ENCODE results near the gene PYM1.
A peak's percentile ranks its signal among the peaks of the same experiment; 100 is the strongest.

Gene PYM1

DNA sequence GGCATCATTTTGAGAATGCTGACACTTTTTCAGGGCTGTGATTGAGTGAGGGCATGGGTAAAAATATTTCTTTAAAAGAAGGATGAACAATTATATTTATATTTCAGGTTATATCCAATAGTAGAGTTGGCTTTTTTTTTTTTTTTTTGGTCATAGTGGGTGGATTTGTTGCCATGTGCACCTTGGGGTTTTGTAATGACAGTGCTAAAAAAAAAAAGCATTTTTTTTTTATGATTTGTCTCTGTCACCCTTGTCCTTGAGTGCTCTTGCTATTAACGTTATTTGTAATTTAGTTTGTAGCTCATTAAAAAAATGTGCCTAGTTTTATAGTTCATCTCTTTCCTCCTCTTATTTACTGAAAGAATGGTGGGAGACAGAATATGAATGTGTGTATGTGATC, 44.8 kb upstream of the PYM1 start:
- DNase-seq (ENCODE audit: extremely low spot score): no peak
- ChIA-PET POLR2A (no interaction called here), CTCF (interaction anchor here (0.7 kb wide), 1 partner anchor 57 kb away, joined by 4 read pairs; no protein-coding TSS in a partner anchor)
- TF ChIP-seq BHLHE40 (IDR thresholded peaks at IDR 0.05; ENCODE audit: borderline replicate concordance): no peak
- TF ChIP-seq CTBP1 (IDR thresholded peaks at IDR 0.05; ENCODE audit: borderline replicate concordance): no peak
- TF ChIP-seq ARNT (IDR thresholded peaks at IDR 0.05): no peak
- TF ChIP-seq TARDBP (IDR thresholded peaks at IDR 0.05): no peak
- no peak for TF ChIP-seq ELF4 (IDR thresholded peaks at IDR 0.05)
- TF ChIP-seq FOXM1 (IDR thresholded peaks at IDR 0.05; ENCODE audit: borderline replicate concordance): no peak
- TF ChIP-seq HDGF (IDR thresholded peaks at IDR 0.05; ENCODE audit: borderline replicate concordance): no peak
- no peak for TF ChIP-seq LEF1 (IDR thresholded peaks at IDR 0.05; ENCODE audit: borderline replicate concordance)
- no peak for TF ChIP-seq FOXA1 (IDR thresholded peaks at IDR 0.05)
- no peak for TF ChIP-seq ZNF384 (IDR thresholded peaks at IDR 0.05)
- TF ChIP-seq SP1 (IDR thresholded peaks at IDR 0.05): no peak
- no peak for TF ChIP-seq L3MBTL2 (conservative IDR thresholded peaks at IDR 0.05)
- TF ChIP-seq FOXK2 (IDR thresholded peaks at IDR 0.05): no peak

DNA sequence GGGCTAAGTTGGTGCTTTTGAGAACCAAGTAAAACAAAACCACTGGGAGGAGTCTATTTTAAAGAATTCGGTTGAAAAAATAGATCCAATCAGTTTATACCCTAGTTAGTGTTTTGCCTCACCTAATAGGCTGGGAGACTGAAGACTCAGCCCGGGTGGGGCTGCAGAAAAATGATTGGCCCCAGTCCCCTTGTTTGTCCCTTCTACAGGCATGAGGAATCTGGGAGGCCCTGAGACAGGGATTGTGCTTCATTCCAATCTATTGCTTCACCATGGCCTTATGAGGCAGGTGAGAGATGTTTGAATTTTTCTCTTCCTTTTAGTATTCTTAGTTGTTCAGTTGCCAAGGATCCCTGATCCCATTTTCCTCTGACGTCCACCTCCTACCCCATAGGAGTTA, 44.3 kb upstream of the PYM1 start:
- TF ChIP-seq, protein P1, sequence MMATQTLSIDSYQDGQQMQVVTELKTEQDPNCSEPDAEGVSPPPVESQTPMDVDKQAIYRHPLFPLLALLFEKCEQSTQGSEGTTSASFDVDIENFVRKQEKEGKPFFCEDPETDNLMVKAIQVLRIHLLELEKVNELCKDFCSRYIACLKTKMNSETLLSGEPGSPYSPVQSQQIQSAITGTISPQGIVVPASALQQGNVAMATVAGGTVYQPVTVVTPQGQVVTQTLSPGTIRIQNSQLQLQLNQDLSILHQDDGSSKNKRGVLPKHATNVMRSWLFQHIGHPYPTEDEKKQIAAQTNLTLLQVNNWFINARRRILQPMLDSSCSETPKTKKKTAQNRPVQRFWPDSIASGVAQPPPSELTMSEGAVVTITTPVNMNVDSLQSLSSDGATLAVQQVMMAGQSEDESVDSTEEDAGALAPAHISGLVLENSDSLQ (IDR thresholded peaks at IDR 0.05): no peak
- no peak for TF ChIP-seq SP1 (IDR thresholded peaks at IDR 0.05)
- TF ChIP-seq HDGF (IDR thresholded peaks at IDR 0.05; ENCODE audit: borderline replicate concordance): no peak
- TF ChIP-seq BHLHE40 (IDR thresholded peaks at IDR 0.05; ENCODE audit: borderline replicate concordance): no peak
- CTCF ChIA-PET: interaction anchor here (0.7 kb wide), 1 partner anchor 57 kb away, joined by 4 read pairs; no protein-coding TSS in a partner anchor
- DNase-seq (ENCODE audit: extremely low spot score): no peak
- POLR2A ChIA-PET: no interaction called here

GRCh38 chr12:55970775-55971174, 43.1 kb upstream of the PYM1 start:
- CTCF ChIA-PET: no interaction called here
- POLR2A ChIA-PET: interaction anchor here (0.9 kb wide), 1 partner anchor 153 kb away, joined by 3 read pairs; the partner anchor contains the start of gene SARNP
- TF ChIP-seq CTBP1 (IDR thresholded peaks at IDR 0.05; ENCODE audit: borderline replicate concordance): no peak
- TF ChIP-seq FOXK2 (IDR thresholded peaks at IDR 0.05): no peak
- TF ChIP-seq FOXM1 (IDR thresholded peaks at IDR 0.05; ENCODE audit: borderline replicate concordance): no peak
- no peak for TF ChIP-seq HDGF (IDR thresholded peaks at IDR 0.05; ENCODE audit: borderline replicate concordance)
- no peak for TF ChIP-seq FOXA1 (IDR thresholded peaks at IDR 0.05)
- no peak for TF ChIP-seq BHLHE40 (IDR thresholded peaks at IDR 0.05; ENCODE audit: borderline replicate concordance)
- no peak for TF ChIP-seq L3MBTL2 (conservative IDR thresholded peaks at IDR 0.05)
- TF ChIP-seq ARNT (IDR thresholded peaks at IDR 0.05): no peak
- TF ChIP-seq TARDBP (IDR thresholded peaks at IDR 0.05): no peak
- no peak for TF ChIP-seq ELF4 (IDR thresholded peaks at IDR 0.05)
- no peak for TF ChIP-seq LEF1 (IDR thresholded peaks at IDR 0.05; ENCODE audit: borderline replicate concordance)
- TF ChIP-seq SP1 (IDR thresholded peaks at IDR 0.05): no peak
- no peak for DNase-seq (ENCODE audit: extremely low spot score)

GRCh38 chr12:55969356-55969755, 41.7 kb upstream of the PYM1 start:
- TF ChIP-seq TARDBP (IDR thresholded peaks at IDR 0.05) (no peak), FOXA1 (IDR thresholded peaks at IDR 0.05) (no peak), NFRKB (IDR thresholded peaks at IDR 0.05) (no peak), ELF4 (IDR thresholded peaks at IDR 0.05) (no peak), SP1 (IDR thresholded peaks at IDR 0.05) (no peak), FOXM1 (IDR thresholded peaks at IDR 0.05; ENCODE audit: borderline replicate concordance) (no peak), L3MBTL2 (conservative IDR thresholded peaks at IDR 0.05) (no peak), ARNT (IDR thresholded peaks at IDR 0.05) (no peak), BHLHE40 (IDR thresholded peaks at IDR 0.05; ENCODE audit: borderline replicate concordance) (no peak), LEF1 (IDR thresholded peaks at IDR 0.05; ENCODE audit: borderline replicate concordance) (no peak), ZNF384 (IDR thresholded peaks at IDR 0.05) (no peak), FOXK2 (IDR thresholded peaks at IDR 0.05) (no peak), SUZ12 (IDR thresholded peaks at IDR 0.05) (no peak), CTBP1 (IDR thresholded peaks at IDR 0.05; ENCODE audit: borderline replicate concordance) (no peak)
- TF ChIP-seq, protein P1 (IDR thresholded peaks at IDR 0.05): no peak
- POLR2A ChIA-PET: interaction anchor here (1.0 kb wide), 1 partner anchor 13 kb away, joined by 3 read pairs; no protein-coding TSS in a partner anchor
- CTCF ChIA-PET: interaction anchor here (1.4 kb wide), 1 partner anchor 27 kb away, joined by 6 read pairs; no protein-coding TSS in a partner anchor
- DNase-seq (ENCODE audit: extremely low spot score): no peak

DNA sequence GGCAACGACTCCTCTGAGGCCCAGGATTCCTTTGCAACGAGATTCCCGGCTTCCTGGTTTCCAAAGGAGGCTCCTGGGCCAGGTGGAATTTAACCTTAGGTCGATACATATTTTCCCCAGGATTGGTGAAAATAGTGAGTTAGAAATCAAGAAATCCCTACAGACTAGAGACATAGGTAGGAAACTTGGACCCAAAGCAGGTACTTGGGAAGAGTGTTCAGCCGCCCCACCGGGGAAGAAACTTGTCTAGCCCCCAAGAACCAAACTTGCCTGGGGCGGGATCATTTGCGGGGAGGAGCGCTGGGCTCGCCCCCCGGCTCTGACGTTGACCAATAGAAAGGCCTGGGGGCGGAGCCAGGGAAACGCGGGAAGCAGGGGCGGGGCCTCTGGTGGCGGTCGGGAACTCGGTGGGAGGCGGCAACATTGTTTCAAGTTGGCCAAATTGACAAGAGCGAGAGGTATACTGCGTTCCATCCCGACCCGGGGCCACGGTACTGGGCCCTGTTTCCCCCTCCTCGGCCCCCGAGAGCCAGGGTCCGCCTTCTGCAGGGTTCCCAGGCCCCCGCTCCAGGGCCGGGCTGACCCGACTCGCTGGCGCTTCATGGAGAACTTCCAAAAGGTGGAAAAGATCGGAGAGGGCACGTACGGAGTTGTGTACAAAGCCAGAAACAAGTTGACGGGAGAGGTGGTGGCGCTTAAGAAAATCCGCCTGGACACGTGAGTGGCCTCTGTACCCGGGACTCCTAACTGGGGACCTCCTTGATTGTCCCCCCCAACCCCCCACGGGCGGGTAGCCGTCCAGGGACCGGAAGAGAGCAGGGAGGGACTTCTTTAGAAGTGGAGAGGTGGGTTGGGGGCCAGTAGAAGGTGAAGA, 39.0 kb upstream of the PYM1 start, which contains the start of gene CDK2:
CDK2 (plus strand) TSS at position 423 of the 874 bp plus-strand sequence; CDS start at position 602, 179 bp downstream.
- ChIA-PET POLR2A (interaction anchor here (0.6 to 1.0 kb wide), 3 partner anchors 26 to 40 kb away, joined by 3 to 4 read pairs (median 4); partner anchors contain the start of gene PYM1), CTCF (no interaction called here)
- TF ChIP-seq CTBP1 (IDR thresholded peaks at IDR 0.05; ENCODE audit: borderline replicate concordance): no peak
- TF ChIP-seq L3MBTL2 (conservative IDR thresholded peaks at IDR 0.05): 0 out of 2 replicates have a peak, but pooled peaks have one; percentile 34
- DNase-seq (ENCODE audit: extremely low spot score): peak; percentile 92

- TF ChIP-seq BHLHE40 (IDR thresholded peaks at IDR 0.05; ENCODE audit: borderline replicate concordance) (no peak), FOXM1 (IDR thresholded peaks at IDR 0.05; ENCODE audit: borderline replicate concordance) (no peak), FOXA1 (IDR thresholded peaks at IDR 0.05) (no peak), SUZ12 (IDR thresholded peaks at IDR 0.05) (no peak), LEF1 (IDR thresholded peaks at IDR 0.05; ENCODE audit: borderline replicate concordance) (no peak), CTBP1 (IDR thresholded peaks at IDR 0.05; ENCODE audit: borderline replicate concordance) (no peak), SP1 (IDR thresholded peaks at IDR 0.05) (no peak), HDGF (IDR thresholded peaks at IDR 0.05; ENCODE audit: borderline replicate concordance) (no peak), FOXK2 (IDR thresholded peaks at IDR 0.05) (no peak), ELF4 (IDR thresholded peaks at IDR 0.05) (no peak; the same call in 1 of the 2 replicates), TARDBP (IDR thresholded peaks at IDR 0.05) (no peak), ZNF384 (IDR thresholded peaks at IDR 0.05) (no peak), L3MBTL2 (conservative IDR thresholded peaks at IDR 0.05) (no peak), NFRKB (IDR thresholded peaks at IDR 0.05) (no peak), ARNT (IDR thresholded peaks at IDR 0.05) (no peak)
- TF ChIP-seq, protein P1 (IDR thresholded peaks at IDR 0.05): no peak
- CTCF ChIA-PET: no interaction called here
- POLR2A ChIA-PET: interaction anchor here (0.6 kb wide), 1 partner anchor 26 kb away, joined by 4 read pairs; no protein-coding TSS in a partner anchor
- DNase-seq (ENCODE audit: extremely low spot score): no peak
Observed at GRCh38 chr12:55965941-55966407, 38.3 kb upstream of the PYM1 start, which contains the start of gene PMEL. Gene PMEL, minus strand, starts transcription at chr12:55966042. Its CDS starts 31 bp downstream, at chr12:55966011.

All from HEK293T (cell line).